Tibial artery (tissue), 4 donors: Measurements from ENCODE around the gene UVRAG.

Source experiments
- DNase-seq, 2 donors: peaks; one replicate each; pipeline ENCODE4 v3.0.0-alpha.2; 2019
- H3K27ac ChIP-seq, 2 donors: fragments of 200-600 bp; sonication (generic) in 1 of 2; 1 replicate in 1 of 2; 2 replicates in 1 of 2; pipeline ENCODE4 v1.5.1; 2018 to 2019; ENCODE audit warnings: mild to moderate bottlenecking in 1 of 2
- H3K27me3 ChIP-seq, 2 donors: fragments of 200-600 bp; sonication (generic) in 1 of 2; one replicate each; pipeline versions ENCODE4 v1.5.1 to v1.6.0; 2016 to 2019
- H3K36me3 ChIP-seq, 3 donors: fragments of 200-600 bp; sonication (generic) in 2 of 3; one replicate each; pipeline ENCODE4 v1.5.1; 2016 to 2019; ENCODE audit warnings: mild to moderate bottlenecking in 2 of 3
- H3K4me1 ChIP-seq, 4 donors: fragments of 200-600 bp; sonication (generic) in 2 of 4; 1 replicate in 3 of 4; 2 replicates in 1 of 4; pipeline ENCODE4 v1.5.1; 2016 to 2019
- H3K4me3 ChIP-seq, 2 donors: fragments of 200-600 bp; sonication (generic) in 1 of 2; 1 replicate in 1 of 2; 2 replicates in 1 of 2; pipeline ENCODE4 v1.5.1; 2018 to 2019; ENCODE audit warnings: mild to moderate bottlenecking in 2 of 2
- H3K9me3 ChIP-seq, 3 donors: fragments of 200-600 bp; sonication (generic) in 1 of 3; one replicate each; pipeline ENCODE4 v1.5.1; 2016 to 2019
- CTCF ChIP-seq, 2 experiments: fragments of 200-600 bp in 1 of 2; fragments of 450-650 bp in 1 of 2; IDR thresholded peaks; one replicate each; pipeline ENCODE4 v1.5.1; 2017 to 2019; ENCODE audit warnings: antibody characterized with exemption in 2 of 2, mild to moderate bottlenecking in 1 of 2, moderate library complexity in 1 of 2
- intact Hi-C: fragments of 100-400 bp; cut with DNase I; formaldehyde crosslinking; loops from one replicate; pipeline ENCODE4 v1.15.0; 2023; ENCODE audit warnings: low total_unique reads

Gene UVRAG

GRCh38 chr11:75814677-75815344 lies at the start of gene UVRAG:
Gene UVRAG, plus strand, starts transcription at chr11:75815210. Its CDS starts 198 bp downstream, at chr11:75815408.
- intact Hi-C loops, result loop anchor here (5.0 kb wide), 1 partner anchor 52 kb away; no protein-coding TSS in a partner anchor
- Histone ChIP-seq H3K4me1 (peaks cover 0 to 45% (median 11%) of the 10 kb centered on the region in 4 donors), H3K27me3 (no peaks in the 10 kb centered on the region), H3K4me3 (peak within 1 kb of the TSS; percentile 87 to 91), H3K9me3 (no peaks in the 10 kb centered on the region), H3K36me3 (no peaks in the 10 kb centered on the region), H3K27ac (peak within 1 kb of the TSS; percentile 91 to 94)
- peak; percentile 99 for DNase-seq
- peak; percentile 18 to 51 for TF ChIP-seq CTCF (IDR thresholded peaks at IDR 0.05)

GRCh38 chr11:75766443-75767227 lies 48.4 kb upstream of the UVRAG start:
- Histone ChIP-seq H3K27ac (no peak overlapping the region), H3K4me3 (no peak overlapping the region), H3K9me3 (no peaks in the 10 kb centered on the region), H3K4me1 (peaks cover 0 to 25% (median 18%) of the 10 kb centered on the region in 4 donors), H3K36me3 (no peaks in the 10 kb centered on the region), H3K27me3 (peaks cover 0 to 4% of the 10 kb centered on the region in 2 donors)
- TF ChIP-seq CTCF (IDR thresholded peaks at IDR 0.05), result no peak
- DNase-seq, result peak; percentile 5 to 29
- intact Hi-C loops, result no loop called here

- Histone ChIP-seq H3K4me1 (peaks cover 0 to 25% (median 18%) of the 10 kb centered on the region in 4 donors), H3K27me3 (peaks cover 0 to 4% of the 10 kb centered on the region in 2 donors), H3K4me3 (no peak overlapping the region), H3K27ac (no peak overlapping the region), H3K9me3 (no peaks in the 10 kb centered on the region), H3K36me3 (no peaks in the 10 kb centered on the region)
- no peak for TF ChIP-seq CTCF (IDR thresholded peaks at IDR 0.05)
- peak; percentile 12 to 27 for DNase-seq
- intact Hi-C loops, result no loop called here
Observed at GRCh38 chr11:75767228-75767572, 47.8 kb upstream of the UVRAG start.

- DNase-seq, result no peak
- H3K36me3 ChIP-seq, result no peaks in the 10 kb centered on the region
- TF ChIP-seq CTCF (IDR thresholded peaks at IDR 0.05), result no peak
- H3K27me3 ChIP-seq, result peaks cover 0 to 4% of the 10 kb centered on the region in 2 donors
- no peak overlapping the region for H3K27ac ChIP-seq
- H3K4me3 ChIP-seq, result peak overlapping the region in 1 of 2 donors; percentile 57
- H3K4me1 ChIP-seq, result peaks cover 0 to 25% (median 18%) of the 10 kb centered on the region in 4 donors
- H3K9me3 ChIP-seq, result no peaks in the 10 kb centered on the region
- intact Hi-C loops, result no loop called here
Observed at GRCh38 chr11:75767793-75768111, 47.3 kb upstream of the UVRAG start.

- H3K9me3 ChIP-seq, result no peaks in the 10 kb centered on the region
- H3K27ac ChIP-seq, result peak within 1 kb of the TSS in 1 of 2 donors; percentile 10
- H3K4me3 ChIP-seq, result peak within 1 kb of the TSS; percentile 45 to 57
- peak; percentile 22 to 25 for TF ChIP-seq CTCF (IDR thresholded peaks at IDR 0.05)
- H3K27me3 ChIP-seq, result peaks cover 0 to 4% of the 10 kb centered on the region in 2 donors
- H3K36me3 ChIP-seq, result no peaks in the 10 kb centered on the region
- peak; percentile 65 to 72 for DNase-seq
- intact Hi-C loops, result no loop called here
- peaks cover 0 to 25% (median 18%) of the 10 kb centered on the region in 4 donors for H3K4me1 ChIP-seq
Observed at GRCh38 chr11:75768112-75768908, 46.7 kb upstream of the UVRAG start, which contains the start of gene DGAT2. Gene DGAT2, plus strand, starts transcription at chr11:75768778. Its CDS starts 214 bp downstream, at chr11:75768992.
